Thyroid gland (tissue), 4 donors: ENCODE results near the gene HEPACAM2. TPM values are rescaled to one million over a fixed set of nuclear protein-coding genes. Genes with fewer than 3 reads are reported as not detected.
A peak's percentile ranks its signal among the peaks of the same experiment; 100 is the strongest.

Experiments
- DNase-seq, 2 donors: peaks; one replicate each; pipeline ENCODE4 v3.0.0-alpha.2; 2019
- H3K27ac ChIP-seq, 3 donors: fragments of 200-600 bp; sonication (generic); 1 replicate in 2 of 3; 2 replicates in 1 of 3; pipeline ENCODE4 v1.5.1; 2016 to 2019; ENCODE audit warnings: mild to moderate bottlenecking in 1 of 3, moderate library complexity in 1 of 3
- H3K27me3 ChIP-seq: fragments of 200-600 bp; sonication (generic); one replicate; pipeline ENCODE4 v1.5.1; 2019
- H3K36me3 ChIP-seq, 2 donors: fragments of 200-600 bp; sonication (generic); one replicate each; pipeline ENCODE4 v1.5.1; 2016 to 2019
- H3K4me1 ChIP-seq, 2 donors: fragments of 200-600 bp; sonication (generic); one replicate each; pipeline ENCODE4 v1.5.1; 2017 to 2019
- H3K4me3 ChIP-seq, 3 donors: fragments of 200-600 bp; sonication (generic); replicated peaks in 1 of 3; 1 replicate in 2 of 3; 2 replicates in 1 of 3; pipeline ENCODE4 v1.5.1; 2016; ENCODE audit warnings: mild to moderate bottlenecking in 1 of 3
- H3K9me3 ChIP-seq: fragments of 200-600 bp; sonication (generic); one replicate; pipeline ENCODE4 v1.5.1; 2017
- POLR2A ChIP-seq, 2 donors: fragments of 450-650 bp; IDR thresholded peaks; one replicate each; pipeline ENCODE4 v1.6.1; 2017; ENCODE audit warnings: antibody characterized with exemption in 2 of 2, mild to moderate bottlenecking in 2 of 2, moderate library complexity in 1 of 2
- WGBS, 2 donors: methylation state at CpG; one replicate each; pipeline ENCODE4 v1.1.5; 2017; 5-methylcytosine and 5-hydroxymethylcytosine counted together
- intact Hi-C: fragments of 100-400 bp; cut with DNase I; formaldehyde crosslinking; loops from one replicate; pipeline ENCODE4 v1.15.1; 2023
- total RNA-seq, 4 donors: library from RNA; depleted of rRNA; stranded (reverse); fragments of >200 nt; gene quantifications; one replicate each; pipeline ENCODE4 v1.2.3, GENCODE V29; 2016
- TF ChIP-seq, protein P1 (sequence below), 6 experiments: fragments of 200-600 bp in 3 of 6; fragments of 450-650 bp in 3 of 6; sonication (generic) in 3 of 6; IDR thresholded peaks; one replicate each; pipeline ENCODE4 v1.5.1; 2016 to 2019; ENCODE audit warnings: antibody characterized with exemption in 6 of 6, mild to moderate bottlenecking in 2 of 6, inconsistent platforms in 1 of 6, moderate library complexity in 1 of 6

HEPACAM2 gene
- total RNA-seq, 4 donors from 2014 or later: 0.13 to 0.22 TPM; not detected in 2

DNA sequence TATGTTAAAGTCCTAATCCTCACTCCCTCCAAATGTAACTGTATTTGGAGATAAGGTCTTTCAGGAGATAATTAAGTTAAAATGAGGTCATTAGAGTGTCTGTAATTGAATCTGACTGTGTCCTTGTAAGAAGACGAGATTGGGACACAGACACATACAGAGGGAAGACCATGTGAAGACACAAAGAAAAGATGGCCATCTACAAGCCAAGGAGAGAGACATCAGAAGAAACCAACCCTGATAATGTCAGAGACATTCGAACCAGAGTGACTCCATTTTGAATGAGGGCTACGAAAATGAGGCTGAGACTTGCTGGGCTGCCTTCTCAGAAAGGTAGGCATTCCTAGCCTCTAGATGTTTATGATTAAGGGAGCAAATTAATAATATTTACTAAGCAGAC, 77.5 kb downstream of the HEPACAM2 start:
- intact Hi-C loops: no loop called here
- 89 to 93% methylated on average over 3 of the region's 3 CpGs for WGBS, 2 donors
- Histone ChIP-seq H3K4me3 (no peak overlapping the region), H3K9me3 (no peaks in the 10 kb centered on the region), H3K27me3 (no peaks in the 10 kb centered on the region), H3K36me3 (peaks cover 0 to 4% of the 10 kb centered on the region in 2 donors), H3K27ac (peak overlapping the region in 1 of 3 donors; percentile 42), H3K4me1 (peaks cover 0 to 4% of the 10 kb centered on the region in 2 donors)
- TF ChIP-seq POLR2A (IDR thresholded peaks at IDR 0.05): no peak
- TF ChIP-seq, protein P1, sequence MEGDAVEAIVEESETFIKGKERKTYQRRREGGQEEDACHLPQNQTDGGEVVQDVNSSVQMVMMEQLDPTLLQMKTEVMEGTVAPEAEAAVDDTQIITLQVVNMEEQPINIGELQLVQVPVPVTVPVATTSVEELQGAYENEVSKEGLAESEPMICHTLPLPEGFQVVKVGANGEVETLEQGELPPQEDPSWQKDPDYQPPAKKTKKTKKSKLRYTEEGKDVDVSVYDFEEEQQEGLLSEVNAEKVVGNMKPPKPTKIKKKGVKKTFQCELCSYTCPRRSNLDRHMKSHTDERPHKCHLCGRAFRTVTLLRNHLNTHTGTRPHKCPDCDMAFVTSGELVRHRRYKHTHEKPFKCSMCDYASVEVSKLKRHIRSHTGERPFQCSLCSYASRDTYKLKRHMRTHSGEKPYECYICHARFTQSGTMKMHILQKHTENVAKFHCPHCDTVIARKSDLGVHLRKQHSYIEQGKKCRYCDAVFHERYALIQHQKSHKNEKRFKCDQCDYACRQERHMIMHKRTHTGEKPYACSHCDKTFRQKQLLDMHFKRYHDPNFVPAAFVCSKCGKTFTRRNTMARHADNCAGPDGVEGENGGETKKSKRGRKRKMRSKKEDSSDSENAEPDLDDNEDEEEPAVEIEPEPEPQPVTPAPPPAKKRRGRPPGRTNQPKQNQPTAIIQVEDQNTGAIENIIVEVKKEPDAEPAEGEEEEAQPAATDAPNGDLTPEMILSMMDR (IDR thresholded peaks at IDR 0.05): no peak
- DNase-seq: no peak

DNA sequence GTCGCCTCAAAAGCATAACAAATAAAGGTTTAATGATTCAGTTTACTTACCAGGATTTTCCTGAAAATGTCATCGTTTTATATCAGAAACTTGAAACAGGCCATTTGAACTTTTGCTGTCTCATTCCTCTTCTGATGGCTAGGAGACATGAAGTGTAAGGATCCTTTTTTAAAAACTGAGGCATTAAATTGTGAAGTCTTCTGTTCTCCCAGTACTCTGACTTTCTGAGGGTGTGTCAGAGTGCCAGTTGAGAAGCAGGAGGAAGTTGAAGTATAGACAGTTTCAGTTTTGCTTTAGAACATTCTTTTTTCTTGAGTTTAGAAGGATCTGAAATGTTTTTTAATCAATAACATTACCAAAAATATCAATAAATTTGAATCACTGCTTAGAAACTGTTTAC, 78.1 kb downstream of the HEPACAM2 start, which contains the start of gene SAMD9L:
SAMD9L (minus strand) TSS at position 242 of the 400 bp plus-strand sequence. CDS start 12,414 bp downstream, outside the sequence.
- TF ChIP-seq, protein P1 (IDR thresholded peaks at IDR 0.05): no peak
- TF ChIP-seq POLR2A (IDR thresholded peaks at IDR 0.05): no peak
- H3K27me3 ChIP-seq: no peaks in the 10 kb centered on the region
- WGBS, 2 donors: 31 to 55% methylated on average over 2 of the region's 2 CpGs
- peaks cover 0 to 4% of the 10 kb centered on the region in 2 donors for H3K4me1 ChIP-seq
- H3K9me3 ChIP-seq: no peaks in the 10 kb centered on the region
- H3K27ac ChIP-seq: peak within 1 kb of the TSS in 1 of 3 donors; percentile 42
- peak within 1 kb of the TSS in 2 of 3 donors; percentile 13 to 48 for H3K4me3 ChIP-seq
- peaks cover 0 to 4% of the 10 kb centered on the region in 2 donors for H3K36me3 ChIP-seq
- intact Hi-C loops: no loop called here
- DNase-seq: peak in 1 of 2 donors; percentile 7

DNA sequence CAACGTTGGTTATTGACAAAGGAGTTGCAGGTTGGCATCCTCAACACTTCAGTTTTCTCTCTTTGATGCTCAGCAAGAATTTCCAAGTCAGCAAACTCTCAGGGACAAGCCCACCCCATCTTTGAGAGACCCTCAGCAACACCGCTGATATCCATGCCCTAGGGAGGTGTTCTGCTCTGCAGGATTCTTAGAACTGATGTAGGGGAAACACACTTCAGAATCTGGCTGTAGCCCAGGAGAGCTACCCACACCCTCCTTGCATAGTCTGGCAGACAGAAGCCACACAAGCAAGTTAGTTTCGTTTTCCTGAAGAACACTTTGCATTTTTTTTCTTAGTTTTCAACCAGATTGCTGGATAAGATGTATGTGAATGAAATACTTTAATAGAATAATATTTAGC, 78.9 kb downstream of the HEPACAM2 start:
- Histone ChIP-seq H3K9me3 (no peaks in the 10 kb centered on the region), H3K4me3 (peak overlapping the region in 2 of 3 donors; percentile 13 to 48), H3K4me1 (peaks cover 0 to 4% of the 10 kb centered on the region in 2 donors), H3K27me3 (no peaks in the 10 kb centered on the region), H3K27ac (peak overlapping the region in 1 of 3 donors; percentile 42), H3K36me3 (peaks cover 4 to 5% of the 10 kb centered on the region in 2 donors)
- TF ChIP-seq, protein P1 (IDR thresholded peaks at IDR 0.05): no peak
- TF ChIP-seq POLR2A (IDR thresholded peaks at IDR 0.05): no peak
- peak; percentile 57 to 59 for DNase-seq
- intact Hi-C loops: no loop called here
- WGBS, 2 donors: 0 to 1% methylated on average over 3 of the region's 3 CpGs

DNA sequence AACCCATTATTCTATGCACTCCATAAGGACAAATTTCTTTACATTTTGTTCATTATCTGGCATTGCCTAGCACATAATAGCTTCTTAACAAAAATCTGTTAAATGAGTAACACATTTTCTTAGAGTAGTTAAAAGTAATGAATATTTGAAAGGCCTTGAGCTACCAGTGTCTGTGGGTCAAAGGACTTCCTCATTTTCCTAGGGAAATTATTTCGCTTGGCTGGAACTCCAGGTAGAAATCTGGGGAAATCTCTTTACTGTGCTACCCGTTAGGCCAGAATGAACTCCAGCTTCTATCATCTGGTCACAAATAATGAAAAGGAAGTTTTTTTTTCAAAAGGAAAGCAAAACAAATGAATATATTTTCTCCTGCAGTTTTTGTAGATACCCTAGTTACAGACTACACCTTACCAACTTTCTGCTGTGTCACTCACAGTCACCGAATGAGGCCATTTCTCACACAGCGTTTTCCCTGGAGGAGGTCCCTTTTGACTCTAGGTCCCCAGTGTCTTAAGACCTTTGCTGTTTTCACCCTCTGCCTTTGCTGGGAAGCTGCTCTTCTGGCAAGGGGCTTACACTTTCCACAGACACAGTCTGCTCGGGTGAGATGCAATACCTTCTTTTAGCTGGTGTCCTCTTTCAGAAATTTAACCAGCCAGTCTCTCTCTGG, 79.7 kb downstream of the HEPACAM2 start:
- no peak for DNase-seq
- Histone ChIP-seq H3K27me3 (no peaks in the 10 kb centered on the region), H3K36me3 (peaks cover 4 to 5% of the 10 kb centered on the region in 2 donors), H3K4me1 (peaks cover 0 to 4% of the 10 kb centered on the region in 2 donors), H3K9me3 (no peaks in the 10 kb centered on the region), H3K4me3 (no peak overlapping the region), H3K27ac (no peak overlapping the region)
- intact Hi-C loops: no loop called here
- TF ChIP-seq, protein P1 (IDR thresholded peaks at IDR 0.05): no peak
- no peak for TF ChIP-seq POLR2A (IDR thresholded peaks at IDR 0.05)
- 63 to 71% methylated on average over 5 of the region's 5 CpGs for WGBS, 2 donors

DNA sequence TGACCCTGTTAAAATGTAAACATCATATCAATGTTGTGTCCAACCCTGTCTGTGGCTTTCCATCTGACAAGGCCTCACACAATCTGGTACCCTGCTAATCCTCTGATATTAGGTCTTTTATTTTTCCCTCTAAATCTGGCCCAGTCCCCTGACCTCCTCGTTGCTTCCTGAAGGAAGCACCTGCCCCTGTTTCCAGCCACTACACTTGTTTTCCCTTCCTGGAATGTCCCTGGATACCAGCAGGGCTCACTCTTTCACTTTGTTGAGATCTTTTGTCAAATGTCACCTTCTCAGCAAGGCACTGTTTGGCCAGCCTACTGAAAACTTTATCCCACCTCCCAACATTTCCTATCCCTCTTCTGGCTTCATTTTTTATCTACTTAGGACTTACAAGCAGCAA, 80.2 kb downstream of the HEPACAM2 start:
- no peak for TF ChIP-seq POLR2A (IDR thresholded peaks at IDR 0.05)
- TF ChIP-seq, protein P1 (IDR thresholded peaks at IDR 0.05): no peak
- Histone ChIP-seq H3K27ac (no peak overlapping the region), H3K4me3 (no peak overlapping the region), H3K27me3 (no peaks in the 10 kb centered on the region), H3K4me1 (peaks cover 0 to 4% of the 10 kb centered on the region in 2 donors), H3K36me3 (peaks cover 5 to 8% of the 10 kb centered on the region in 2 donors), H3K9me3 (no peaks in the 10 kb centered on the region)
- intact Hi-C loops: no loop called here
- WGBS, 2 donors: 36 to 50% methylated on average over 1 of the region's 1 CpG
- peak in 1 of 2 donors; percentile 2 for DNase-seq
